IPS-NIHi11 (cell line): Measurements from ENCODE around the gene INCA1.
A peak's percentile ranks its signal among the peaks of the same experiment; 100 is the strongest.

Experiments
- DNase-seq: peaks from one replicate; pipeline ENCODE4 v3.0.0; 2012; ENCODE audit warnings: mixed read lengths, low spot score

INCA1 gene

GRCh38 chr17:4948931-4949320 lies 48.4 kb downstream of the INCA1 start:
- DNase-seq, result peak; percentile 92

- peak; percentile 82 for DNase-seq
Measured at GRCh38 chr17:4948166-4948930, 49.0 kb downstream of the INCA1 start, which contains the start of gene PFN1. TSS of gene PFN1 (minus strand) at chr17:4948530. CDS start at chr17:4948394, 136 bp downstream.

GRCh38 chr17:4947411-4948165 lies 49.7 kb downstream of the INCA1 start:
- DNase-seq, result peak; percentile 62

- DNase-seq, result no peak
Measured at GRCh38 chr17:4947010-4947410, 50.3 kb downstream of the INCA1 start.

- DNase-seq, result no peak
Measured at GRCh38 chr17:4946312-4946976, 50.9 kb downstream of the INCA1 start.

- DNase-seq, result no peak
Measured at GRCh38 chr17:4945944-4946280, 51.4 kb downstream of the INCA1 start.

- no peak for DNase-seq
Measured at GRCh38 chr17:4945176-4945943, 52.0 kb downstream of the INCA1 start.

GRCh38 chr17:4944554-4945175 lies 52.7 kb downstream of the INCA1 start:
- DNase-seq, result no peak

GRCh38 chr17:4944163-4944553 lies 53.2 kb downstream of the INCA1 start:
- no peak for DNase-seq

GRCh38 chr17:4942760-4943508 lies 54.4 kb downstream of the INCA1 start:
- no peak for DNase-seq

- no peak for DNase-seq
Measured at GRCh38 chr17:4941319-4941610, 56.1 kb downstream of the INCA1 start.

GRCh38 chr17:4940555-4941318 lies 56.6 kb downstream of the INCA1 start:
- peak; percentile 78 for DNase-seq

- DNase-seq, result peak; percentile 97
Measured at GRCh38 chr17:4939796-4940554, 57.3 kb downstream of the INCA1 start, which contains the start of the genes RNF167 and SLC25A11. TSS of gene RNF167 (plus strand) at chr17:4940268. CDS start at chr17:4940910, 642 bp downstream. TSS of gene SLC25A11 (minus strand) at chr17:4940046. CDS start at chr17:4939910, 136 bp downstream.

GRCh38 chr17:4939546-4939795 lies 57.9 kb downstream of the INCA1 start:
- no peak for DNase-seq

- no peak for DNase-seq
Measured at GRCh38 chr17:4938688-4939545, 58.4 kb downstream of the INCA1 start.
